NCI-H2227 treated with DMSO at 0.1 percent for 48 hours (cell line): Measurements from ENCODE around the gene GFPT2.

Experiments used
- DNase-seq: peaks from one replicate; lab custom pipeline; 2025; lab: John Stamatoyannopoulos, UW

Gene GFPT2

GRCh38 chr5:180378438-180379344 lies 25.6 kb upstream of the GFPT2 start:
- DNase-seq: no peak

GRCh38 chr5:180377556-180378197 lies 24.5 kb upstream of the GFPT2 start:
- DNase-seq: no peak

- DNase-seq: no peak
Observed at GRCh38 chr5:180376511-180376910, 23.4 kb upstream of the GFPT2 start.

- DNase-seq: no peak
Observed at GRCh38 chr5:180375955-180376354, 22.8 kb upstream of the GFPT2 start.

GRCh38 chr5:180375291-180375690 lies 22.2 kb upstream of the GFPT2 start:
- no peak for DNase-seq

- no peak for DNase-seq
Observed at GRCh38 chr5:180373870-180374269, 20.7 kb upstream of the GFPT2 start.

- DNase-seq: no peak
Observed at GRCh38 chr5:180373454-180373853, 20.3 kb upstream of the GFPT2 start.

- DNase-seq: no peak
Observed at GRCh38 chr5:180371949-180372348, 18.8 kb upstream of the GFPT2 start.

GRCh38 chr5:180370861-180371641 lies 17.9 kb upstream of the GFPT2 start:
- DNase-seq: no peak

- no peak for DNase-seq
Observed at GRCh38 chr5:180367991-180368390, 14.9 kb upstream of the GFPT2 start.

GRCh38 chr5:180367300-180367699 lies 14.2 kb upstream of the GFPT2 start:
- DNase-seq: no peak

GRCh38 chr5:180366326-180366725 lies 13.2 kb upstream of the GFPT2 start:
- no peak for DNase-seq

GRCh38 chr5:180365829-180366228 lies 12.7 kb upstream of the GFPT2 start:
- DNase-seq: no peak

GRCh38 chr5:180364306-180364856 lies 11.2 kb upstream of the GFPT2 start:
- DNase-seq: no peak

- DNase-seq: no peak
Observed at GRCh38 chr5:180360078-180360957, 7.2 kb upstream of the GFPT2 start.

GRCh38 chr5:180358694-180359093 lies 5.6 kb upstream of the GFPT2 start:
- no peak for DNase-seq

GRCh38 chr5:180358179-180358578 lies 5.0 kb upstream of the GFPT2 start:
- no peak for DNase-seq

- no peak for DNase-seq
Observed at GRCh38 chr5:180354966-180355365, 1.8 kb upstream of the GFPT2 start.

GRCh38 chr5:180353980-180354452 lies 880 bp upstream of the GFPT2 start:
- DNase-seq: no peak

- DNase-seq: no peak
Observed at GRCh38 chr5:180352116-180353047, 754 bp downstream of the GFPT2 start.
